Measurements from ENCODE around the gene MFN2. TPM values are rescaled to one million over a fixed set of nuclear protein-coding genes. Genes with fewer than 3 reads are reported as not detected.
A peak's percentile ranks its signal among the peaks of the same experiment; 100 is the strongest.

MFN2 gene
- total and polyA plus RNA-seq, 9 of the 15 experiments (the other 6 are each of a cell fraction or from before 2014, with no cell fraction given), result 10.5 to 158 (median 87.1) TPM

DNA sequence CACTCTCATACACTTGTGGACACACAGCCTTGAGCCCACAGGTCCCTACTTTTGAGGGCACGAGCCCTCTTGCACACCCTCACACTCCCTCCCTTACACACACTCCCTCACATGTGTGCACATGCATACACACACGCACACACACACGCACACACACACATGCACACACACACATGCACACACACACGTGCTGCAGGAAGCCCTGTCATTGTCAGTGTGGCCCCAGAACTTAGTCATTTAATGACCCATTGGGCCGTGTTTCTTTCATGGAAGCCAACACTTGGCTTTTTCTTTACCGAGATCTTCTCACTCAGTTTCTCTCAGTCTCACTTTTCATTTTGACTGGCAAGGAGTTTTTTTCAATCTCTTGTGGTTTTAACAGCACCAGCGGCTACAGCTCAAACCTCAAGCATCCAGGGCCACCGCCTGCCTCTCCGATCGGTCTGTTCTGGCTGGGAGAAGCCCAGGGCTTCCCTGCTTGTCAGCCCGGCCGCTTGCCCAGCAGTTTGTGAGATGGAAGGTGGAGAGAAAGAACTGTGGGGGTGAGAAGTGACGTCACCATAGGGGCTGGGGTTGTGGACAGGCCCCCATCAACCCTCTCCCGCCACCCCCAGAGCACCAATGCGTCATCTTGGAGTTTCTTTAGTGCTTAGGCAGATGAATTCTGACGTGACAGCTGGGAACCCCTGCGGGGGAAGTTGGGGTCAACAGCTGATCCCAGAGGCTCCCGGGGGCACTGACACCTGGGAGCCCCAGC, 67.1 kb downstream of the MFN2 start (continued):
- TF ChIP-seq JUND (IDR thresholded peaks at IDR 0.05; ENCODE audit: borderline replicate concordance, low read depth, low read length) (0 out of 2 replicates have a peak, but pooled peaks have one; percentile 12), JUND (tag; IDR thresholded peaks at IDR 0.05; ENCODE audit: borderline replicate concordance, low read depth, low read length) (no peak; the same call in 2 of the 3 replicates), CC2D1A (IDR thresholded peaks at IDR 0.05) (no peak), SP2 (IDR thresholded peaks at IDR 0.05; ENCODE audit: extremely low read depth, low read depth, low read length, poor library complexity, severe bottlenecking) (no peak), FOXA3 (CRISPR knock-in tag; conservative IDR thresholded peaks at IDR 0.05 in 1 of 2, IDR thresholded peaks at IDR 0.05 in 1 of 2) (no peak), CEBPB (tag; IDR thresholded peaks at IDR 0.05) (no peak), CTCF (IDR thresholded peaks at IDR 0.05 in 2 of 3, conservative IDR thresholded peaks at IDR 0.05 in 1 of 3; ENCODE audit: insufficient read depth in 2 of 3, low read depth in 1 of 3, low read length in 3 of 3) (no peak), CREM (IDR thresholded peaks at IDR 0.05; ENCODE audit: low read depth) (peak; percentile 66), RERE (CRISPR knock-in tag; IDR thresholded peaks at IDR 0.05; ENCODE audit: borderline replicate concordance) (no peak), SREBF2 (CRISPR knock-in tag; IDR thresholded peaks at IDR 0.05) (no peak), ATF1 (CRISPR knock-in tag; IDR thresholded peaks at IDR 0.05) (no peak), ATF1 (tag; IDR thresholded peaks at IDR 0.05) (peak; percentile 73)
- TF ChIP-seq, protein P1, sequence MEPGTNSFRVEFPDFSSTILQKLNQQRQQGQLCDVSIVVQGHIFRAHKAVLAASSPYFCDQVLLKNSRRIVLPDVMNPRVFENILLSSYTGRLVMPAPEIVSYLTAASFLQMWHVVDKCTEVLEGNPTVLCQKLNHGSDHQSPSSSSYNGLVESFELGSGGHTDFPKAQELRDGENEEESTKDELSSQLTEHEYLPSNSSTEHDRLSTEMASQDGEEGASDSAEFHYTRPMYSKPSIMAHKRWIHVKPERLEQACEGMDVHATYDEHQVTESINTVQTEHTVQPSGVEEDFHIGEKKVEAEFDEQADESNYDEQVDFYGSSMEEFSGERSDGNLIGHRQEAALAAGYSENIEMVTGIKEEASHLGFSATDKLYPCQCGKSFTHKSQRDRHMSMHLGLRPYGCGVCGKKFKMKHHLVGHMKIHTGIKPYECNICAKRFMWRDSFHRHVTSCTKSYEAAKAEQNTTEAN (CRISPR knock-in tag; IDR thresholded peaks at IDR 0.05), result no peak
- TF ChIP-seq, protein P2, sequence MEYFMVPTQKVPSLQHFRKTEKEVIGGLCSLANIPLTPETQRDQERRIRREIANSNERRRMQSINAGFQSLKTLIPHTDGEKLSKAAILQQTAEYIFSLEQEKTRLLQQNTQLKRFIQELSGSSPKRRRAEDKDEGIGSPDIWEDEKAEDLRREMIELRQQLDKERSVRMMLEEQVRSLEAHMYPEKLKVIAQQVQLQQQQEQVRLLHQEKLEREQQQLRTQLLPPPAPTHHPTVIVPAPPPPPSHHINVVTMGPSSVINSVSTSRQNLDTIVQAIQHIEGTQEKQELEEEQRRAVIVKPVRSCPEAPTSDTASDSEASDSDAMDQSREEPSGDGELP (CRISPR knock-in tag; IDR thresholded peaks at IDR 0.05; ENCODE audit: borderline replicate concordance), result peak; percentile 59; the same call in 1 of the 2 replicates
- TF ChIP-seq, protein P3, sequence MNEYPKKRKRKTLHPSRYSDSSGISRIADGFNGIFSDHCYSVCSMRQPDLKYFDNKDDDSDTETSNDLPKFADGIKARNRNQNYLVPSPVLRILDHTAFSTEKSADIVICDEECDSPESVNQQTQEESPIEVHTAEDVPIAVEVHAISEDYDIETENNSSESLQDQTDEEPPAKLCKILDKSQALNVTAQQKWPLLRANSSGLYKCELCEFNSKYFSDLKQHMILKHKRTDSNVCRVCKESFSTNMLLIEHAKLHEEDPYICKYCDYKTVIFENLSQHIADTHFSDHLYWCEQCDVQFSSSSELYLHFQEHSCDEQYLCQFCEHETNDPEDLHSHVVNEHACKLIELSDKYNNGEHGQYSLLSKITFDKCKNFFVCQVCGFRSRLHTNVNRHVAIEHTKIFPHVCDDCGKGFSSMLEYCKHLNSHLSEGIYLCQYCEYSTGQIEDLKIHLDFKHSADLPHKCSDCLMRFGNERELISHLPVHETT (CRISPR knock-in tag; conservative IDR thresholded peaks at IDR 0.05 in 1 of 2, IDR thresholded peaks at IDR 0.05 in 1 of 2), result no peak
